Stimulated activated CD4-positive, alpha-beta T cell treated with anti-CD3 and anti-CD28 coated beads, Interleukin-15, amount 100 ng/mL, for 24 hours (primary cell): ENCODE measurements around the gene ITGAL.

Experiments used
- DNase-seq: peaks from one replicate; pipeline ENCODE4 v3.0.0-alpha.2; 2020

ITGAL gene

GRCh38 chr16:30548416-30549253, 76.1 kb downstream of the ITGAL start:
- no peak for DNase-seq

GRCh38 chr16:30551781-30552180, 79.2 kb downstream of the ITGAL start:
- DNase-seq: peak; percentile 79

- DNase-seq: no peak
Observed at GRCh38 chr16:30552956-30553355, 80.4 kb downstream of the ITGAL start.

- DNase-seq: no peak
Observed at GRCh38 chr16:30553393-30553899, 80.9 kb downstream of the ITGAL start.

GRCh38 chr16:30554557-30555314, 82.2 kb downstream of the ITGAL start:
- DNase-seq: no peak

- DNase-seq: no peak
Observed at GRCh38 chr16:30555315-30556124, 83.0 kb downstream of the ITGAL start.

GRCh38 chr16:30556125-30556473, 83.6 kb downstream of the ITGAL start:
- no peak for DNase-seq

GRCh38 chr16:30557707-30557956, 85.1 kb downstream of the ITGAL start:
- DNase-seq: no peak

GRCh38 chr16:30557957-30558788, 85.6 kb downstream of the ITGAL start, which contains the start of gene ZNF764:
TSS of gene ZNF764 (minus strand) at chr16:30558374. CDS start at chr16:30558182, 192 bp downstream.
- peak; percentile 98 for DNase-seq

- DNase-seq: no peak
Observed at GRCh38 chr16:30558789-30559377, 86.3 kb downstream of the ITGAL start.

GRCh38 chr16:30559690-30560089, 87.1 kb downstream of the ITGAL start:
- DNase-seq: no peak

GRCh38 chr16:30561089-30561816, 88.7 kb downstream of the ITGAL start:
- DNase-seq: peak; percentile 42

- DNase-seq: no peak
Observed at GRCh38 chr16:30562021-30562420, 89.5 kb downstream of the ITGAL start.

GRCh38 chr16:30565526-30565925, 93.0 kb downstream of the ITGAL start:
- DNase-seq: no peak

- DNase-seq: no peak
Observed at GRCh38 chr16:30565984-30566383, 93.4 kb downstream of the ITGAL start.

GRCh38 chr16:30566531-30566930, 94.0 kb downstream of the ITGAL start:
- DNase-seq: no peak

- DNase-seq: peak; percentile 78
Observed at GRCh38 chr16:30567160-30567990, 94.8 kb downstream of the ITGAL start.

- DNase-seq: peak; percentile 46
Observed at GRCh38 chr16:30567991-30568638, 95.6 kb downstream of the ITGAL start.

GRCh38 chr16:30569281-30569680, 96.7 kb downstream of the ITGAL start:
- no peak for DNase-seq
